Ureter (tissue), 1 donor: Measurements from ENCODE around the gene ZNF564. TPM values are rescaled to one million over a fixed set of nuclear protein-coding genes. Genes with fewer than 3 reads are reported as not detected.
A peak's percentile ranks its signal among the peaks of the same experiment; 100 is the strongest.
"Not testable (repeated sequence)": the region's sequence is repeated elsewhere in the genome, so short reads cannot be mapped to it uniquely, and the experiment has no call there.

Source experiments
- DNase-seq: peaks from one replicate; pipeline ENCODE4 v3.0.0-alpha.2; 2020; ENCODE audit warnings: low spot score
- total RNA-seq: library from RNA; stranded (reverse); gene quantifications from one replicate; pipeline ENCODE4 v1.2.4, GENCODE V29; 2023
- donor health status: DM: yes; HTN: yes; CAD: no.

Gene ZNF564
- total RNA-seq, 1 donor from 2014 or later: 31.1 TPM

- no peak for DNase-seq
Measured at GRCh38 chr19:12497032-12497431, 54.2 kb downstream of the ZNF564 start.

GRCh38 chr19:12496480-12496879 lies 54.8 kb downstream of the ZNF564 start:
- DNase-seq: no peak

- peak; percentile 96 for DNase-seq
Measured at GRCh38 chr19:12495002-12495802, 56.1 kb downstream of the ZNF564 start.

GRCh38 chr19:12494260-12494860 lies 56.9 kb downstream of the ZNF564 start:
- no peak for DNase-seq

- DNase-seq: not testable (repeated sequence)
Measured at GRCh38 chr19:12486265-12486783, 65.0 kb downstream of the ZNF564 start.

- DNase-seq: no peak
Measured at GRCh38 chr19:12485571-12485970, 65.7 kb downstream of the ZNF564 start.

GRCh38 chr19:12485052-12485416 lies 66.2 kb downstream of the ZNF564 start:
- no peak for DNase-seq

- DNase-seq: peak; percentile 93
Measured at GRCh38 chr19:12484371-12485051, 66.8 kb downstream of the ZNF564 start, which contains the start of gene ZNF709. ZNF709 (minus strand) TSS chr19:12484816; CDS start chr19:12484657, 159 bp downstream.

GRCh38 chr19:12484011-12484370 lies 67.3 kb downstream of the ZNF564 start:
- no peak for DNase-seq

- DNase-seq: no peak
Measured at GRCh38 chr19:12482509-12482886, 68.8 kb downstream of the ZNF564 start.

- no peak for DNase-seq
Measured at GRCh38 chr19:12481781-12482508, 69.3 kb downstream of the ZNF564 start.

GRCh38 chr19:12478234-12478941 lies 72.9 kb downstream of the ZNF564 start:
- DNase-seq: no peak

Other genes starting within 250 kb of the ZNF564 start
- gene ZNF563, start 217.8 kb downstream of the ZNF564 start, total RNA-seq: 7.1 TPM
- gene ZNF442, start 185.8 kb downstream of the ZNF564 start, total RNA-seq: 8.0 TPM
- gene ZNF799, start 150.2 kb downstream of the ZNF564 start, total RNA-seq: 10.3 TPM
- 10.9 TPM for gene ZNF443, start 110.5 kb downstream of the ZNF564 start, total RNA-seq
- gene ZNF709, start 66.7 kb downstream of the ZNF564 start, total RNA-seq: 3.9 TPM
- 12.1 TPM for gene ZNF490, start 59.3 kb upstream of the ZNF564 start, total RNA-seq
- 40.9 TPM for gene ZNF791, start 59.4 kb upstream of the ZNF564 start, total RNA-seq
- 85.1 TPM for gene MAN2B1, start 115.3 kb upstream of the ZNF564 start, total RNA-seq
- 11.0 TPM for gene WDR83, start 115.3 kb upstream of the ZNF564 start, total RNA-seq
- gene DHPS, start 130.4 kb upstream of the ZNF564 start, total RNA-seq: 79.7 TPM
- not detected for gene GNG14, start 136.5 kb upstream of the ZNF564 start, total RNA-seq
- gene FBXW9, start 145.1 kb upstream of the ZNF564 start, total RNA-seq: 8.7 TPM
- 111 TPM for gene TNPO2, start 172.4 kb upstream of the ZNF564 start, total RNA-seq
- gene TRIR, start 183.2 kb upstream of the ZNF564 start, total RNA-seq: 132 TPM
- 55.6 TPM for gene GET3, start 186.0 kb upstream of the ZNF564 start, total RNA-seq
- gene BEST2, start 200.3 kb upstream of the ZNF564 start, total RNA-seq: not detected
- 79.0 TPM for gene HOOK2, start 224.1 kb upstream of the ZNF564 start, total RNA-seq
- gene JUNB, start 240.0 kb upstream of the ZNF564 start, total RNA-seq: 191 TPM